WTC11 (cell line): ENCODE data around the gene TRPM2. TPM values are rescaled to one million over a fixed set of nuclear protein-coding genes. Genes with fewer than 3 reads are reported as not detected.

ENCODE experiments used
- ATAC-seq: fragments of 200-7000 bp; cut with Tn5 transposase; 2 replicates; pipeline ENCODE4 v1.10.0; 2021; ENCODE audit warnings: mild to moderate bottlenecking, moderate library complexity
- CTCF ChIA-PET: fragments of 300-600 bp; sonication (Branson Sonifier 250); formaldehyde crosslinking; loops from one replicate; lab custom pipeline; 2021; ENCODE audit warnings: antibody characterized with exemption; lab: Charles Lee
- POLR2A ChIA-PET: fragments of 350-600 bp; sonication (Branson Sonifier 250); formaldehyde crosslinking; loops from one replicate; lab custom pipeline; 2021; ENCODE audit warnings: antibody characterized with exemption; lab: Charles Lee
- DNase-seq: peaks from one replicate; pipeline ENCODE4 v3.0.0; 2021; ENCODE audit warnings: low spot score
- H3K27ac Mint-ChIP-seq: 2 replicates; pipeline ENCODE4 v1.8.0; 2021; ENCODE audit warnings: mixed read lengths
- H3K27me3 Mint-ChIP-seq: 2 replicates; pipeline ENCODE4 v1.8.0; 2021; ENCODE audit warnings: low read depth, mild to moderate bottlenecking, moderate library complexity, mixed read lengths
- H3K36me3 Mint-ChIP-seq: 2 replicates; pipeline ENCODE4 v1.8.0; 2021; ENCODE audit warnings: mixed read lengths
- H3K4me1 Mint-ChIP-seq: 2 replicates; pipeline ENCODE4 v1.8.0; 2022; ENCODE audit warnings: mixed read lengths
- H3K4me3 Mint-ChIP-seq: 2 replicates; pipeline ENCODE4 v1.8.0; 2021; ENCODE audit warnings: mild to moderate bottlenecking, moderate library complexity, mixed read lengths
- H3K9me3 Mint-ChIP-seq: 2 replicates; pipeline ENCODE4 v1.8.0; 2021; ENCODE audit warnings: mixed read lengths
- CBFB ChIP-seq: sonication (generic); formaldehyde crosslinking; IDR thresholded peaks from 2 replicates; pipeline ENCODE4 v1.8.1; 2022; ENCODE audit warnings: mild to moderate bottlenecking, low read depth, missing genetic modification reagents
- EMX1 ChIP-seq: fragments of 250-450 bp; sonication (Bioruptor Pico); IDR thresholded peaks from 2 replicates; pipeline ENCODE4 v1.8.0; 2021; ENCODE audit warnings: mild to moderate bottlenecking
- FOXK1 ChIP-seq: sonication (generic); formaldehyde crosslinking; IDR thresholded peaks from 2 replicates; pipeline ENCODE4 v1.8.0; 2022; ENCODE audit warnings: mild to moderate bottlenecking, moderate library complexity, missing genetic modification reagents
- IRF2 ChIP-seq: sonication (generic); formaldehyde crosslinking; IDR thresholded peaks from 2 replicates; pipeline ENCODE4 v1.8.0; 2022; ENCODE audit warnings: low read depth, missing genetic modification reagents, borderline replicate concordance
- JAZF1 ChIP-seq: fragments of 250-450 bp; sonication (Bioruptor Pico); IDR thresholded peaks from 2 replicates; pipeline ENCODE4 v1.9.0; 2021; ENCODE audit warnings: moderate library complexity, mild to moderate bottlenecking, inconsistent platforms
- KAT7 ChIP-seq: sonication (generic); formaldehyde crosslinking; IDR thresholded peaks from 2 replicates; pipeline ENCODE4 v1.8.1; 2023; ENCODE audit warnings: missing genetic modification reagents, mild to moderate bottlenecking, borderline replicate concordance
- MYBL2 ChIP-seq: sonication (generic); formaldehyde crosslinking; IDR thresholded peaks from 2 replicates; pipeline ENCODE4 v1.8.1; 2023; ENCODE audit warnings: mild to moderate bottlenecking, moderate library complexity, missing genetic modification reagents
- NFATC4 ChIP-seq: fragments of 250-450 bp; sonication (Bioruptor Pico); IDR thresholded peaks from 2 replicates; pipeline ENCODE4 v1.9.0; 2021; ENCODE audit warnings: mild to moderate bottlenecking
- NR1H2 ChIP-seq: sonication (generic); formaldehyde crosslinking; IDR thresholded peaks from 2 replicates; pipeline ENCODE4 v1.9.0; 2021; ENCODE audit warnings: mild to moderate bottlenecking, moderate library complexity, missing genetic modification reagents
- SMAD3 ChIP-seq: sonication (generic); formaldehyde crosslinking; IDR thresholded peaks from 2 replicates; pipeline ENCODE4 v1.8.0; 2022; ENCODE audit warnings: missing genetic modification reagents, mild to moderate bottlenecking, borderline replicate concordance
- SOX15 ChIP-seq: fragments of 250-450 bp; sonication (Bioruptor Pico); IDR thresholded peaks from 2 replicates; pipeline ENCODE4 v1.9.0; 2021; ENCODE audit warnings: mild to moderate bottlenecking
- TP53 ChIP-seq: sonication (generic); formaldehyde crosslinking; IDR thresholded peaks from 2 replicates; pipeline ENCODE4 v1.8.1; 2023; ENCODE audit warnings: mild to moderate bottlenecking, missing genetic modification reagents
- ZNF138 ChIP-seq: sonication (generic); formaldehyde crosslinking; conservative IDR thresholded peaks from 2 replicates; pipeline ENCODE4 v1.8.1; 2022; ENCODE audit warnings: mild to moderate bottlenecking, moderate library complexity, missing genetic modification reagents
- ZNF317 ChIP-seq: sonication (generic); formaldehyde crosslinking; IDR thresholded peaks from 2 replicates; pipeline ENCODE4 v1.8.1; 2023; ENCODE audit warnings: low read depth, mild to moderate bottlenecking, moderate library complexity, missing genetic modification reagents, borderline replicate concordance
- total RNA-seq: library from RNA; stranded (reverse); gene quantifications from 3 replicates; pipeline ENCODE4 v1.2.3, GENCODE V29; 2021
- TF ChIP-seq, protein P1 (sequence below): sonication (generic); formaldehyde crosslinking; IDR thresholded peaks from 2 replicates; pipeline ENCODE4 v1.8.0; 2023; ENCODE audit warnings: missing genetic modification reagents
- TF ChIP-seq, protein P2 (sequence below): sonication (generic); formaldehyde crosslinking; IDR thresholded peaks from 2 replicates; pipeline ENCODE4 v1.8.0; 2022; ENCODE audit warnings: mild to moderate bottlenecking, missing genetic modification reagents
- TF ChIP-seq, protein P3 (sequence below): sonication (generic); formaldehyde crosslinking; IDR thresholded peaks from 2 replicates; pipeline ENCODE4 v1.8.0; 2022; ENCODE audit warnings: mild to moderate bottlenecking, missing genetic modification reagents
- TF ChIP-seq, protein P4 (sequence below): fragments of 250-450 bp; sonication (Bioruptor Pico); IDR thresholded peaks from 2 replicates; pipeline ENCODE4 v1.9.0; 2021; ENCODE audit warnings: moderate library complexity, mild to moderate bottlenecking, inconsistent platforms, borderline replicate concordance
- TF ChIP-seq, protein P5 (sequence below): fragments of 250-450 bp; sonication (Bioruptor Pico); IDR thresholded peaks from 2 replicates; pipeline ENCODE4 v1.9.0; 2021; ENCODE audit warnings: mild to moderate bottlenecking
- TF ChIP-seq, protein P6 (sequence below): fragments of 250-450 bp; sonication (Bioruptor Pico); conservative IDR thresholded peaks from 2 replicates; pipeline ENCODE4 v1.9.0; 2021; ENCODE audit warnings: mild to moderate bottlenecking
- TF ChIP-seq, protein P7 (sequence below): sonication (generic); formaldehyde crosslinking; IDR thresholded peaks from 2 replicates; pipeline ENCODE4 v1.8.1; 2023; ENCODE audit warnings: mild to moderate bottlenecking, missing genetic modification reagents
- TF ChIP-seq, protein P8 (sequence below): sonication (generic); formaldehyde crosslinking; IDR thresholded peaks from 2 replicates; pipeline ENCODE4 v1.8.1; 2022; ENCODE audit warnings: missing genetic modification reagents, borderline replicate concordance
- TF ChIP-seq, protein P9 (sequence below): sonication (generic); formaldehyde crosslinking; IDR thresholded peaks from 2 replicates; pipeline ENCODE4 v1.8.1; 2022; ENCODE audit warnings: low read depth, missing genetic modification reagents, borderline replicate concordance

The TRPM2 gene
- total RNA-seq, 1 experiment from 2014 or later: 0.92 TPM

DNA sequence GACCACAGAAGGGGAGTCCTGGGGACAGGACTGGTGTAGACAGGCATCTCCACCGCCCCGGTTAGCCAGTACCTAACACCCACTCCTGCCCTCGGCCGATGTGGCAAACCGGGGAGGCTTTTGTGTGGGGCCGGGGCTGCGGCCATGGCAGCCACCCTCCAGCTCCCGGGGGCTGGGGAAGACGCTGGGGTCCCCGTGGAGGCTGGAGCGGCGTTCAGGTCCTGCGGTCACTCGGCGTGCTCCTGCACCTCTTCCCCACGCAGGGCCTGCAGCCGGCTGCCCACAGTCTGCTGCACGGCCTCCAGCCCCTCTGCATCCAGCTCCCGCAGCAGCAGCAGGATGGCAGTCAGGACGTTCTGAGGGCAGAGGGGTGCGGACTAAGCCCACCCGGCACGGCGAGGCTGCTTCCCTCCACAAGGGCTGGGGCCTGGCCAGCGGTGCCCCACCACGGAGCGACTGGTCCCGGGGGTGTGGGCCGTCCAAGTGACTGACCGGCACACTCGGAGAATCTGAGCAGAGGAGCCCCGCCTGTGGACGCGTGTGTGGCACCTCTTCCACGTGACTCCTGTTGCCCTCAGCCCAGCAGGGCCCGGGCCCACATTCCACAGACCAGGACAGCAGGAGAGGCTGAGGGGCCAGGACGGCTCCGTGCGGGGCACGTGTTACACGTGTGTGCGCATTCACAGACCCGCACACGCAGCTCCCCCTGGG lies 23.3 kb upstream of the TRPM2 start:
- Mint-ChIP-seq H3K36me3 (no peaks in the 10 kb centered on the region), H3K4me3 (no peak overlapping the region), H3K4me1 (no peaks in the 10 kb centered on the region), H3K27me3 (no peaks in the 10 kb centered on the region), H3K9me3 (no peaks in the 10 kb centered on the region), H3K27ac (peak overlapping the region; percentile 63; the same call in 1 of the 2 replicates)
- no peak for ATAC-seq
- CTCF ChIA-PET: interaction anchor here (0.6 to 1.9 kb wide), 2 partner anchors 33 to 125 kb away, joined by 6 read pairs; partner anchors contain the start of gene LRRC3
- DNase-seq: no peak
- POLR2A ChIA-PET: no interaction called here
- TF ChIP-seq FOXK1 (no peak), CBFB (CRISPR knock-in tag) (no peak), ZNF138 (CRISPR knock-in tag) (no peak), IRF2 (CRISPR knock-in tag) (no peak), SOX15 (no peak)
- TF ChIP-seq, protein P1, sequence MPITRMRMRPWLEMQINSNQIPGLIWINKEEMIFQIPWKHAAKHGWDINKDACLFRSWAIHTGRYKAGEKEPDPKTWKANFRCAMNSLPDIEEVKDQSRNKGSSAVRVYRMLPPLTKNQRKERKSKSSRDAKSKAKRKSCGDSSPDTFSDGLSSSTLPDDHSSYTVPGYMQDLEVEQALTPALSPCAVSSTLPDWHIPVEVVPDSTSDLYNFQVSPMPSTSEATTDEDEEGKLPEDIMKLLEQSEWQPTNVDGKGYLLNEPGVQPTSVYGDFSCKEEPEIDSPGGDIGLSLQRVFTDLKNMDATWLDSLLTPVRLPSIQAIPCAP: no peak
- TF ChIP-seq, protein P2, sequence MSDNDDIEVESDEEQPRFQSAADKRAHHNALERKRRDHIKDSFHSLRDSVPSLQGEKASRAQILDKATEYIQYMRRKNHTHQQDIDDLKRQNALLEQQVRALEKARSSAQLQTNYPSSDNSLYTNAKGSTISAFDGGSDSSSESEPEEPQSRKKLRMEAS (CRISPR knock-in tag): no peak
- TF ChIP-seq, protein P3, sequence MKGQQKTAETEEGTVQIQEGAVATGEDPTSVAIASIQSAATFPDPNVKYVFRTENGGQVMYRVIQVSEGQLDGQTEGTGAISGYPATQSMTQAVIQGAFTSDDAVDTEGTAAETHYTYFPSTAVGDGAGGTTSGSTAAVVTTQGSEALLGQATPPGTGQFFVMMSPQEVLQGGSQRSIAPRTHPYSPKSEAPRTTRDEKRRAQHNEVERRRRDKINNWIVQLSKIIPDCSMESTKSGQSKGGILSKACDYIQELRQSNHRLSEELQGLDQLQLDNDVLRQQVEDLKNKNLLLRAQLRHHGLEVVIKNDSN: no peak
- TF ChIP-seq, protein P4, sequence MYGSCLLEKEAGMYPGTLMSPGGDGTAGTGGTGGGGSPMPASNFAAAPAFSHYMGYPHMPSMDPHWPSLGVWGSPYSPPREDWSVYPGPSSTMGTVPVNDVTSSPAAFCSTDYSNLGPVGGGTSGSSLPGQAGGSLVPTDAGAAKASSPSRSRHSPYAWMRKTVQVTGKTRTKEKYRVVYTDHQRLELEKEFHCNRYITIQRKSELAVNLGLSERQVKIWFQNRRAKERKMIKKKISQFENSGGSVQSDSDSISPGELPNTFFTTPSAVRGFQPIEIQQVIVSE: no peak
- TF ChIP-seq, protein P5, sequence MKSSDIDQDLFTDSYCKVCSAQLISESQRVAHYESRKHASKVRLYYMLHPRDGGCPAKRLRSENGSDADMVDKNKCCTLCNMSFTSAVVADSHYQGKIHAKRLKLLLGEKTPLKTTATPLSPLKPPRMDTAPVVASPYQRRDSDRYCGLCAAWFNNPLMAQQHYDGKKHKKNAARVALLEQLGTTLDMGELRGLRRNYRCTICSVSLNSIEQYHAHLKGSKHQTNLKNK (CRISPR knock-in tag): no peak

DNA sequence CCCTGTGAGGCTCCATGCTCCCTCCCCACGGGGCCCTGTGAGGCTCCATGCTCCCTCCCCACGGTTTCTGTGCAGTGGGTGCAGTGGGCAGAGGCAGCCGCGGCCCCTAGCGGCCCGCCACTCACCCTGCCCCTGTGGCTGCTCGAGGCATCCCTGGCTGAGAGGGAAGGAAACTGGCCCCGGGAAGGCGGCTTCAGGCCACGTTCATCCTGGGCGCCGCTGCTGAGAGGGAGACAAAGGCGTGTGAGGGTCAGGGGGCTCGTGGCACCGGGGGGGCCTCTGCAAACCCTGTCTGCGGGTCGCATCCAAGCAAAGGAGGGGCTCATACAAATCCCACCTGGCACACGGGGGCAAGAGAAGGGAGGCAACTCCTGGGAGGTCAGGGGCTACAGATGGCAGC lies 22.7 kb upstream of the TRPM2 start:
- Mint-ChIP-seq H3K27me3 (no peaks in the 10 kb centered on the region), H3K36me3 (no peaks in the 10 kb centered on the region), H3K9me3 (no peaks in the 10 kb centered on the region), H3K4me3 (no peak overlapping the region), H3K27ac (no peak overlapping the region)
- ATAC-seq: no peak
- CTCF ChIA-PET: interaction anchor here (0.6 to 1.9 kb wide), 3 partner anchors 33 to 126 kb away, joined by 3 to 6 read pairs (median 6); partner anchors contain the start of gene LRRC3
- DNase-seq: no peak
- TF ChIP-seq KAT7 (CRISPR knock-in tag) (no peak), TP53 (CRISPR knock-in tag) (no peak), ZNF317 (CRISPR knock-in tag) (no peak), MYBL2 (CRISPR knock-in tag) (no peak), JAZF1 (no peak), NFATC4 (no peak), NR1H2 (CRISPR knock-in tag) (no peak), EMX1 (no peak), SMAD3 (CRISPR knock-in tag) (no peak), SOX15 (no peak)
- TF ChIP-seq, protein P6, sequence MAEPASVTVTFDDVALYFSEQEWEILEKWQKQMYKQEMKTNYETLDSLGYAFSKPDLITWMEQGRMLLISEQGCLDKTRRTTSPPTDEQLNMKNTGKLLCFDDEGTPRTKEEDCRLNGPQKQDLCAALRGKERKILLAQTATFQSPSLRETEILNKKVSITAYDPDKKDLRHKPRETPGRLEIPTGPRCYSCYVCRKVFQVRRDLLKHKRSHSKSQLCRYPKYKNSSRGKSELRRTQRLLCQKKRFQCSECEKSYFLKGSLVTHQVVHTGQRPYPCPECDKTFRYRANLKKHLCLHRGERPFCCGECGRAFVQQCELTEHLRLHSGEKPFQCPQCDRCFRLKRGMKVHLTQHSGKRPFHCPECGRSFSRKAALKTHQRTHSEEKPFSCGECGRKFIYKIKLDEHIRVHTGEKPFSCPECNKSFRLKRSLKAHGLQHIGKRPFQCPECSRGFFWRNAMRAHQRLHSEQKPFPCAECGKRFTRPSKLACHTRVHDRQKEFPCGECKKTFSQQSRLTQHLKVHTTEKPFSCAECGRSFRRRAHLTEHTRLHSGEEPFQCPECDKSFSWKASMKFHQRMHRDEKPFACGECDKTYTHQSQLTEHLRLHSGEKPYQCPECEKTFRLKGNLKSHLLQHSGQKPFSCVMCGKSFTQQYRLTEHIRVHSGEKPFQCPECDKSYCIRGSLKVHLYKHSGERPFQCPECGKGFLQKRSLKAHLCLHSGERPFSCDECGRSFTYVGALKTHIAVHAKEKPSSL (CRISPR knock-in tag): no peak
- TF ChIP-seq, protein P7, sequence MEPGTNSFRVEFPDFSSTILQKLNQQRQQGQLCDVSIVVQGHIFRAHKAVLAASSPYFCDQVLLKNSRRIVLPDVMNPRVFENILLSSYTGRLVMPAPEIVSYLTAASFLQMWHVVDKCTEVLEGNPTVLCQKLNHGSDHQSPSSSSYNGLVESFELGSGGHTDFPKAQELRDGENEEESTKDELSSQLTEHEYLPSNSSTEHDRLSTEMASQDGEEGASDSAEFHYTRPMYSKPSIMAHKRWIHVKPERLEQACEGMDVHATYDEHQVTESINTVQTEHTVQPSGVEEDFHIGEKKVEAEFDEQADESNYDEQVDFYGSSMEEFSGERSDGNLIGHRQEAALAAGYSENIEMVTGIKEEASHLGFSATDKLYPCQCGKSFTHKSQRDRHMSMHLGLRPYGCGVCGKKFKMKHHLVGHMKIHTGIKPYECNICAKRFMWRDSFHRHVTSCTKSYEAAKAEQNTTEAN: no peak
- TF ChIP-seq, protein P3: no peak
- TF ChIP-seq, protein P8, sequence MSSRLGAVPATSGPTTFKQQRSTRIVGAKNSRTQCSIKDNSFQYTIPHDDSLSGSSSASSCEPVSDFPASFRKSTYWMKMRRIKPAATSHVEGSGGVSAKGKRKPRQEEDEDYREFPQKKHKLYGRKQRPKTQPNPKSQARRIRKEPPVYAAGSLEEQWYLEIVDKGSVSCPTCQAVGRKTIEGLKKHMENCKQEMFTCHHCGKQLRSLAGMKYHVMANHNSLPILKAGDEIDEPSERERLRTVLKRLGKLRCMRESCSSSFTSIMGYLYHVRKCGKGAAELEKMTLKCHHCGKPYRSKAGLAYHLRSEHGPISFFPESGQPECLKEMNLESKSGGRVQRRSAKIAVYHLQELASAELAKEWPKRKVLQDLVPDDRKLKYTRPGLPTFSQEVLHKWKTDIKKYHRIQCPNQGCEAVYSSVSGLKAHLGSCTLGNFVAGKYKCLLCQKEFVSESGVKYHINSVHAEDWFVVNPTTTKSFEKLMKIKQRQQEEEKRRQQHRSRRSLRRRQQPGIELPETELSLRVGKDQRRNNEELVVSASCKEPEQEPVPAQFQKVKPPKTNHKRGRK (CRISPR knock-in tag): no peak
- TF ChIP-seq, protein P9, sequence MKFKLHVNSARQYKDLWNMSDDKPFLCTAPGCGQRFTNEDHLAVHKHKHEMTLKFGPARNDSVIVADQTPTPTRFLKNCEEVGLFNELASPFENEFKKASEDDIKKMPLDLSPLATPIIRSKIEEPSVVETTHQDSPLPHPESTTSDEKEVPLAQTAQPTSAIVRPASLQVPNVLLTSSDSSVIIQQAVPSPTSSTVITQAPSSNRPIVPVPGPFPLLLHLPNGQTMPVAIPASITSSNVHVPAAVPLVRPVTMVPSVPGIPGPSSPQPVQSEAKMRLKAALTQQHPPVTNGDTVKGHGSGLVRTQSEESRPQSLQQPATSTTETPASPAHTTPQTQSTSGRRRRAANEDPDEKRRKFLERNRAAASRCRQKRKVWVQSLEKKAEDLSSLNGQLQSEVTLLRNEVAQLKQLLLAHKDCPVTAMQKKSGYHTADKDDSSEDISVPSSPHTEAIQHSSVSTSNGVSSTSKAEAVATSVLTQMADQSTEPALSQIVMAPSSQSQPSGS (CRISPR knock-in tag): no peak
- TF ChIP-seq, all 79 proteins: peak for 0
- POLR2A ChIA-PET: no interaction called here
- H3K4me1 Mint-ChIP-seq: no peaks in the 10 kb centered on the region
